Keratinocyte (primary cell): ENCODE results near the gene SERPINA1. TPM values are rescaled to one million over a fixed set of nuclear protein-coding genes. Genes with fewer than 3 reads are reported as not detected.
"Not testable (repeated sequence)": the region's sequence is repeated elsewhere in the genome, so short reads cannot be mapped to it uniquely, and the experiment has no call there.

ENCODE experiments used
- DNase-seq: peaks from one replicate; pipeline ENCODE4 v3.0.0-alpha.2; 2011; ENCODE audit warnings: low read depth, missing footprints, low spot score
- FAIRE-seq: peaks from 2 replicates; lab custom pipeline; 2011; peaks lifted over from hg19 to GRCh38; lab: Jason Lieb, UNC
- H2AFZ ChIP-seq: 2 replicates; pipeline ENCODE4 v1.6.0; 2012; ENCODE audit warnings: low read length, control low read depth, inconsistent platforms; ENCODE audit not compliant: control insufficient read depth
- H3K27ac ChIP-seq: 2 replicates; pipeline ENCODE4 v1.5.1; 2011; ENCODE audit warnings: low read length; ENCODE audit not compliant: control insufficient read depth, insufficient read depth
- H3K27me3 ChIP-seq: 3 replicates; pipeline ENCODE4 v1.6.0; 2011; ENCODE audit warnings: low read length; ENCODE audit not compliant: control insufficient read depth, insufficient read depth; ENCODE audit errors: extremely low read depth
- H3K36me3 ChIP-seq, 2 experiments: 2 replicates in 1 of 2; 3 replicates in 1 of 2; pipeline ENCODE4 v1.5.1; 2011; ENCODE audit warnings: low read length in 2 of 2, mild to moderate bottlenecking in 1 of 2; ENCODE audit not compliant: control insufficient read depth in 2 of 2, insufficient read depth in 2 of 2; ENCODE audit errors: extremely low read depth in 1 of 2
- H3K4me1 ChIP-seq: 3 replicates; pipeline ENCODE4 v1.5.1; 2011; ENCODE audit warnings: low read length; ENCODE audit not compliant: control insufficient read depth, insufficient read depth; ENCODE audit errors: extremely low read depth
- H3K4me2 ChIP-seq: 3 replicates; pipeline ENCODE4 v1.6.0; 2011; ENCODE audit warnings: low read depth, low read length; ENCODE audit not compliant: control insufficient read depth, insufficient read depth; ENCODE audit errors: extremely low read depth
- H3K4me3 ChIP-seq, 3 experiments: fragments of 200-600 bp in 1 of 3; sonication (generic) in 1 of 3; 2 replicates in 2 of 3; 3 replicates in 1 of 3; pipeline ENCODE4 v1.5.1; 2011 to 2016; ENCODE audit warnings: low read length in 3 of 3, mild to moderate bottlenecking in 3 of 3, control low read depth in 2 of 3, inconsistent platforms in 1 of 3, low read depth in 1 of 3, mixed read lengths in 1 of 3, mixed run types in 1 of 3, moderate library complexity in 1 of 3; ENCODE audit not compliant: control insufficient read depth in 2 of 3, insufficient read depth in 2 of 3; ENCODE audit errors: extremely low read depth in 1 of 3
- H3K79me2 ChIP-seq: 2 replicates; pipeline ENCODE4 v1.6.0; 2012; ENCODE audit warnings: low read length; ENCODE audit not compliant: control insufficient read depth, insufficient read depth
- H3K9ac ChIP-seq: 3 replicates; pipeline ENCODE4 v1.6.0; 2011; ENCODE audit warnings: low read length; ENCODE audit not compliant: control insufficient read depth, insufficient read depth; ENCODE audit errors: extremely low read depth
- H3K9me1 ChIP-seq: 3 replicates; pipeline ENCODE4 v1.6.0; 2011; ENCODE audit warnings: low read length; ENCODE audit not compliant: control insufficient read depth, insufficient read depth; ENCODE audit errors: extremely low read depth
- H3K9me3 ChIP-seq: 2 replicates; pipeline ENCODE4 v1.5.1; 2012; ENCODE audit warnings: low read depth, low read length; ENCODE audit not compliant: control insufficient read depth
- H4K20me1 ChIP-seq: 3 replicates; pipeline ENCODE4 v1.6.0; 2011; ENCODE audit warnings: low read length; ENCODE audit not compliant: control insufficient read depth, insufficient read depth; ENCODE audit errors: extremely low read depth
- CTCF ChIP-seq, 3 experiments: IDR thresholded peaks in 1 of 3; conservative IDR thresholded peaks in 1 of 3; optimal IDR thresholded peaks in 1 of 3; 2 replicates in 2 of 3; 3 replicates in 1 of 3; pipeline versions ENCODE3 to v1.5.1; 2011; ENCODE audit warnings: low read length in 3 of 3, mild to moderate bottlenecking in 3 of 3, moderate library complexity in 2 of 3, control low read depth in 1 of 3, inconsistent platforms in 1 of 3; ENCODE audit not compliant: insufficient read depth in 2 of 3; ENCODE audit errors: extremely low read depth in 1 of 3
- EZH2 ChIP-seq: IDR thresholded peaks from one replicate; pipeline ENCODE4 v1.6.1; 2012; ENCODE audit warnings: inconsistent platforms, mild to moderate bottlenecking, low read length, moderate library complexity
- dilution Hi-C: fragments of 300-500 bp; cut with MboI; formaldehyde crosslinking; loops from one replicate; pipeline ENCODE4 v1.7.0; 2020; ENCODE audit warnings: low sequenced_read_pairs; ENCODE audit not compliant: extremely low pct_ligation_motif_present
- polyA plus RNA-seq, 5 experiments: library from polyadenylated mRNA; depleted of rRNA in 3 of 5; stranded (reverse) in 3 of 5; stranded (forward) in 1 of 5; unstranded in 1 of 5; fragments of >200 nt; gene quantifications; 1 replicate in 1 of 5; 2 replicates in 3 of 5; 3 replicates in 1 of 5; pipeline versions ENCODE4 v1.2.1 to v1.2.3, GENCODE V29; 2011 to 2012; ENCODE audit warnings: missing spikeins in 2 of 5, low read depth in 1 of 5, low replicate concordance in 1 of 5

Gene SERPINA1
- polyA plus RNA-seq, 1 donor (not counting 4 experiments of a cell fraction or from before 2014, with no cell fraction given), result 0.71 TPM

DNA sequence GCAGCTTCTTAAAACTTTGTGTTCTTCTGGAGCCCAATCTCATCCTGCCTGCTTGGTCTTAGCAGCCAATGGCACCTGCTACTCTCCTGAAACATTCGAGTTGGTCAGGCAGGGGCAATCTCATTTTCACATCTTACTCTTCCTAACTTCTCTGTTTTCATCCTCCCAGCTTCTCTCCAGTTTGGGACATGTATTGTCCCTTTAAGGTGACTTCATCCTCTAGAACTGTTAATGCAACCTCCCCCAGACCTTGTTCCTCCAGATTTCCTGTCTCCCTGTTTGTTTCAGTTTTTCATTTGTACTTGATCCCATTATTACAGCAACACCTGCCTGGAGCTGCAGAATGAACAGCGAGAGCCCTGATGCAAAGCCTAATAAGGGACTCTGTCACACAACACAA is 32.9 kb upstream of the SERPINA1 start:
- no peak for TF ChIP-seq EZH2
- no peak for TF ChIP-seq CTCF (optimal IDR thresholded peaks at IDR 0.05 in 1 of 3, IDR thresholded peaks at IDR 0.05 in 1 of 3, conservative IDR thresholded peaks at IDR 0.05 in 1 of 3; ENCODE audit: extremely low read depth in 1 of 3, insufficient read depth in 2 of 3, low read length in 3 of 3)
- dilution Hi-C loops, result no loop called here

GRCh38 chr14:94417497-94418205 is 29.2 kb upstream of the SERPINA1 start:
- H3K36me3 ChIP-seq, DNase-seq, H3K79me2 ChIP-seq, H3K27me3 ChIP-seq, FAIRE-seq, H3K9me1 ChIP-seq, H3K4me1 ChIP-seq, H2AFZ ChIP-seq, H3K4me2 ChIP-seq, H3K9ac ChIP-seq, H3K4me3 ChIP-seq, H3K9me3 ChIP-seq, dilution Hi-C loops, H4K20me1 ChIP-seq, H3K27ac ChIP-seq: not testable (repeated sequence)

More for the DNA sequence above, 32.9 kb upstream of the SERPINA1 start:
- Histone ChIP-seq H2AFZ (no peak overlapping the region), H3K4me1 (peaks cover under 1% of the 10 kb centered on the region), H4K20me1 (no peaks in the 10 kb centered on the region), H3K9me3 (no peaks in the 10 kb centered on the region), H3K9ac (no peak overlapping the region), H3K36me3 (no peaks in the 10 kb centered on the region), H3K4me3 (no peak overlapping the region), H3K79me2 (no peaks in the 10 kb centered on the region), H3K9me1 (no peaks in the 10 kb centered on the region), H3K27me3 (no peaks in the 10 kb centered on the region), H3K4me2 (no peak overlapping the region), H3K27ac (no peak overlapping the region)
- DNase-seq, result no peak
- FAIRE-seq, result no peak
